ENCODE data around the gene FADS2. TPM values are rescaled to one million over a fixed set of nuclear protein-coding genes. Genes with fewer than 3 reads are reported as not detected.

Gene FADS2
- polyA plus RNA-seq, 1 experiment = 327 TPM

DNA sequence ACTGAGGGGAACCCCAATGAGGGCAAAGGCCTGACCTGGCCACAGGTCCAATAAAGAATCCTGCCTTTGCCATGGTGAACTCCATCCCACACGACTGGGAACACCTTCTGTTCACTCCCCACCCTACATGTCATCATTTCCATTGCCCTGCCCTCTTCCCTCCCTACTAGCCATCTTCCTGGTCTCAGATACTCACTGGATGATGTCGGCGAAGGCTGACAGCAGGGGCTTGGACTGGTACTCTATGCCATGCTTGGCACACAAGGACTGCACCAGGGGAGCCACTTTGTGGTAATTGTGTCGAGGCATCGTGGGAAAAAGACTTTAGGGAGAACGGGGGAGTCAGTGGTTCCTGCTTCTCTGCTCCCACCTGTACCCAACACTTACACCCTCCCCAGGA, 25.5 kb upstream of the FADS2 start:
- no peak for DNase-seq (ENCODE audit: low read depth)
- H3K4me3 ChIP-seq (ENCODE audit: low read depth, low read length) = no peak overlapping the region
- POLR2A ChIA-PET = no interaction called here
- peaks cover 14% of the 10 kb centered on the region for H3K36me3 ChIP-seq (ENCODE audit: control insufficient read depth, insufficient read depth, low read length)
- no peaks in the 10 kb centered on the region for H3K27me3 ChIP-seq (ENCODE audit: control insufficient read depth, insufficient read depth, low read length)
- no peak for TF ChIP-seq CTCF (IDR thresholded peaks at IDR 0.05; ENCODE audit: insufficient read depth, low read depth, low read length)
- CTCF ChIA-PET = interaction anchor here (0.6 to 2.1 kb wide), 2 partner anchors 113 to 280 kb away, joined by 3 to 6 read pairs; no protein-coding TSS in a partner anchor

DNA sequence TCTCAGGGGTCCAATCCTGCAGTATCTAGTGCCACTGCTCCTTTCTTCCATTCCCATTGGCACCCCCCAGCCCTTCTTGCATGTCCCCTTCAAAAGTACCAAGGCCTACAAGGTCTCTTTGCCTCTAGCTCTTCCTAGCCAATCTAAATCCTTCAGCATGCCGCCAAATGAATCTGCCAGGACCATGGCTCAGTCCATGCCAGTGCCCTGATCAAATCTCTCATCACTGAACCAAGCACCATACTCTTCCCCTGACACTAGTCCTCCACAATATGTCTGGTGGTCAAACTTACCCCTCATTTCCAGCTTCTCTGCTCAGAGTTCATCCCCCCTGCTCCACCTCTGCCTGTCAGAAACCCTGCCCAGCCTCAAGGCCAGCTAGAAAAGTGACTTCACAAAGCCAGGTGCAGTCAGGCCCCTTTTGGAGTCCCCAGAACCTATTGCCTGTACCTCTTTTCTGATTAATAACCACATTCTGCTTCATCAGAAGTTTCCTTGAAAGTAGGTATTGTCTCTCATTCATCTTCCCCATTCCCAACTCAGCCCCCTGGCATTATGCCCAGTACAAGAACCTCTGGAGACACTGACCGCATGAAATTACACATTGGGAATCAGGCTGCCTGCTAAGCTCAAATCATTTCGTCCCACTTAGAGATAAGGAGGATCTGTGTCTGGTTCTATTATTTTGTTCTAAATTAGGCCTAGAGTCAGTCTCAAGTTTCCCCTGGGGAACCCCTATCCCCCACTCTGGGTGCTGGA, 24.0 kb upstream of the FADS2 start:
- Histone ChIP-seq H3K27me3 (ENCODE audit: control insufficient read depth, insufficient read depth, low read length) (no peaks in the 10 kb centered on the region), H3K4me3 (ENCODE audit: low read depth, low read length) (no peak overlapping the region), H3K36me3 (ENCODE audit: control insufficient read depth, insufficient read depth, low read length) (peaks cover 14% of the 10 kb centered on the region)
- DNase-seq (ENCODE audit: low read depth) = no peak
- no peak for TF ChIP-seq CTCF (IDR thresholded peaks at IDR 0.05; ENCODE audit: insufficient read depth, low read depth, low read length)
- ChIA-PET POLR2A (no interaction called here), CTCF (interaction anchor here (1.2 to 1.5 kb wide), 3 partner anchors 12 to 304 kb away, joined by 3 to 8 read pairs (median 3); no protein-coding TSS in a partner anchor)

GRCh38 chr11:61805146-61805545, 23.0 kb upstream of the FADS2 start:
- peaks cover 17% of the 10 kb centered on the region for H3K36me3 ChIP-seq (ENCODE audit: control insufficient read depth, insufficient read depth, low read length)
- H3K4me3 ChIP-seq (ENCODE audit: low read depth, low read length) = no peak overlapping the region
- DNase-seq (ENCODE audit: low read depth) = no peak
- TF ChIP-seq CTCF (IDR thresholded peaks at IDR 0.05; ENCODE audit: insufficient read depth, low read depth, low read length) = no peak
- ChIA-PET POLR2A (no interaction called here), CTCF (interaction anchor here (1.2 to 3.8 kb wide), 3 partner anchors 8 to 303 kb away, joined by 3 to 32 read pairs (median 7); no protein-coding TSS in a partner anchor)
- H3K27me3 ChIP-seq (ENCODE audit: control insufficient read depth, insufficient read depth, low read length) = no peaks in the 10 kb centered on the region

GRCh38 chr11:61806785-61807184, 21.3 kb upstream of the FADS2 start:
- no peak for DNase-seq (ENCODE audit: low read depth)
- TF ChIP-seq CTCF (IDR thresholded peaks at IDR 0.05; ENCODE audit: insufficient read depth, low read depth, low read length) = no peak
- ChIA-PET POLR2A (interaction anchor here (0.6 kb wide), 1 partner anchor 155 kb away, joined by 3 read pairs; no protein-coding TSS in a partner anchor), CTCF (interaction anchor here (0.6 to 3.8 kb wide), 3 partner anchors 10 to 301 kb away, joined by 3 to 32 read pairs (median 7); no protein-coding TSS in a partner anchor)
- Histone ChIP-seq H3K4me3 (ENCODE audit: low read depth, low read length) (no peak overlapping the region), H3K27me3 (ENCODE audit: control insufficient read depth, insufficient read depth, low read length) (no peaks in the 10 kb centered on the region), H3K36me3 (ENCODE audit: control insufficient read depth, insufficient read depth, low read length) (peaks cover 26% of the 10 kb centered on the region)

DNA sequence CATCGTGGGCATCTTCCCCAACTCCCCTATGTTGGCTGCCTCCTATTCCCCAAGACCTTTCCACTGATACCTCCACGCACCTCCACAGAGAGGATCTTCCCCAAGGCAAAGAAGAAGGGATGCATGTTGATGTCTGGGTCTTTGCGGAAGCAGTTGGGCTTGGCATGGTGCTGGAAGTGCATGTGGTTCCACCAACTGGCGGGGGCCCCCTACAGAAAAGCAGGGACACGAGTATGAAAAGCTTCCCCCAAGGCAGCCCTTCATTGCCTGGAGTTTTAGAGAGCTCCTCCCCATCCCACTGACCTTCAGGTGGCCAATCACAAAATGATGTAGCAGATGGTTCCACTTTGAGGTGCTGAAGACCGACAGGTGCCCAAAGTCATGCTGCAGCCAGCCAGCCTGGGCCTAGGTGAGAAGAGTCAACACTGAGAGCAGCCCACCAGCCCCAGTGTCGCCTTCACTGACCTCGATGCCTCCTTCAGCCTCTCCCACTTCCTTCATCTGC, 17.4 kb upstream of the FADS2 start:
- H3K36me3 ChIP-seq (ENCODE audit: control insufficient read depth, insufficient read depth, low read length) = peaks cover 27% of the 10 kb centered on the region

More for the DNA sequence above, 17.4 kb upstream of the FADS2 start:
- POLR2A ChIA-PET = no interaction called here
- TF ChIP-seq CTCF (IDR thresholded peaks at IDR 0.05; ENCODE audit: insufficient read depth, low read depth, low read length) = no peak
- H3K4me3 ChIP-seq (ENCODE audit: low read depth, low read length) = no peak overlapping the region
- no peaks in the 10 kb centered on the region for H3K27me3 ChIP-seq (ENCODE audit: control insufficient read depth, insufficient read depth, low read length)
- DNase-seq (ENCODE audit: low read depth) = no peak
- CTCF ChIA-PET = interaction anchor here (0.6 kb wide), 1 partner anchor 63 kb away, joined by 4 read pairs; no protein-coding TSS in a partner anchor
